Kidney epithelial cell (primary cell): Measurements from ENCODE around the gene PMEPA1. TPM values are rescaled to one million over a fixed set of nuclear protein-coding genes. Genes with fewer than 3 reads are reported as not detected.

Experiments
- DNase-seq: peaks from one replicate; pipeline ENCODE4 v3.0.0-alpha.2; 2010; ENCODE audit warnings: low read depth
- H3K27me3 ChIP-seq: 2 replicates; pipeline ENCODE4 v1.6.0; 2011; ENCODE audit warnings: low read length; ENCODE audit not compliant: control insufficient read depth, insufficient read depth
- H3K36me3 ChIP-seq: 2 replicates; pipeline ENCODE4 v1.5.1; 2011; ENCODE audit warnings: low read length; ENCODE audit not compliant: control insufficient read depth, insufficient read depth
- H3K4me3 ChIP-seq: 2 replicates; pipeline ENCODE4 v1.5.1; 2011; ENCODE audit warnings: low read depth, mild to moderate bottlenecking, control low read depth, low read length
- CTCF ChIP-seq: IDR thresholded peaks from 2 replicates; pipeline ENCODE4 v1.5.1; 2011; ENCODE audit warnings: mild to moderate bottlenecking, moderate library complexity, low read length, control low read depth, inconsistent platforms; ENCODE audit not compliant: insufficient read depth, poor library complexity, severe bottlenecking
- total RNA-seq: library from RNA; depleted of rRNA; stranded (reverse); fragments of >200 nt; gene quantifications from 2 replicates; pipeline ENCODE4 v1.2.3, GENCODE V29; 2015

The PMEPA1 gene
- total RNA-seq, 1 donor from 2014 or later, result 244 TPM

- Histone ChIP-seq H3K4me3 (peak overlapping the region; percentile 1), H3K36me3 (no peaks in the 10 kb centered on the region), H3K27me3 (peaks cover 2% of the 10 kb centered on the region)
- TF ChIP-seq CTCF, result peak; percentile 6
- peak; percentile 91 for DNase-seq
Observed at GRCh38 chr20:57748601-57749130, 38.9 kb upstream of the PMEPA1 start.

- no peak for DNase-seq
- Histone ChIP-seq H3K4me3 (no peak overlapping the region), H3K27me3 (no peaks in the 10 kb centered on the region), H3K36me3 (no peaks in the 10 kb centered on the region)
- TF ChIP-seq CTCF, result no peak
Observed at GRCh38 chr20:57747861-57748481, 38.2 kb upstream of the PMEPA1 start.

GRCh38 chr20:57746832-57747404 is 37.1 kb upstream of the PMEPA1 start:
- no peak overlapping the region for H3K4me3 ChIP-seq

GRCh38 chr20:57746201-57746600 is 36.4 kb upstream of the PMEPA1 start:
- TF ChIP-seq CTCF, result no peak
- no peaks in the 10 kb centered on the region for H3K36me3 ChIP-seq
- H3K27me3 ChIP-seq, result no peaks in the 10 kb centered on the region
- H3K4me3 ChIP-seq, result no peak overlapping the region
- no peak for DNase-seq

More at GRCh38 chr20:57746832-57747404, 37.1 kb upstream of the PMEPA1 start:
- no peak for DNase-seq
- Histone ChIP-seq H3K27me3 (no peaks in the 10 kb centered on the region), H3K36me3 (no peaks in the 10 kb centered on the region)
- TF ChIP-seq CTCF, result no peak

- Histone ChIP-seq H3K27me3 (no peaks in the 10 kb centered on the region), H3K4me3 (no peak overlapping the region), H3K36me3 (no peaks in the 10 kb centered on the region)
- no peak for DNase-seq
- TF ChIP-seq CTCF, result no peak
Observed at GRCh38 chr20:57744206-57744605, 34.4 kb upstream of the PMEPA1 start.

- no peaks in the 10 kb centered on the region for H3K36me3 ChIP-seq
- H3K27me3 ChIP-seq, result no peaks in the 10 kb centered on the region
- no peak overlapping the region for H3K4me3 ChIP-seq
- TF ChIP-seq CTCF, result no peak
- no peak for DNase-seq
Observed at GRCh38 chr20:57743450-57744095, 33.8 kb upstream of the PMEPA1 start.
